A673 (cell line): ENCODE measurements around the gene MRPL58. TPM values are rescaled to one million over a fixed set of nuclear protein-coding genes. Genes with fewer than 3 reads are reported as not detected.

ENCODE experiments used
- BruUV-seq: library from RNA; stranded (reverse); fragments of 400-500 nt; replicated peaks from 2 replicates; lab custom pipeline; 2021; lab: Mats Ljungman, UMichigan
- CTCF ChIA-PET: fragments of 300-600 bp; sonication (Branson Sonifier 250); formaldehyde crosslinking; loops from one replicate; lab custom pipeline; 2022; ENCODE audit warnings: antibody characterized with exemption; lab: Charles Lee
- POLR2A ChIA-PET: fragments of 300-600 bp; sonication (Branson Sonifier 250); formaldehyde crosslinking; loops from one replicate; lab custom pipeline; 2022; ENCODE audit warnings: antibody characterized with exemption; ENCODE audit not compliant: low non-redundant PET; lab: Charles Lee
- DNase-seq: peaks from one replicate; pipeline ENCODE4 v3.0.0-alpha.2; 2015; ENCODE audit warnings: low spot score
- H3K27ac ChIP-seq: fragments of 200-600 bp; sonication (generic); 2 replicates; pipeline ENCODE4 v1.5.1; 2016; ENCODE audit warnings: mixed run types, low read depth, mild to moderate bottlenecking, mixed read lengths, antibody characterized with exemption, low read length; ENCODE audit not compliant: poor library complexity, severe bottlenecking
- H3K27me3 ChIP-seq: fragments of 200-600 bp; sonication (generic); replicated peaks from 2 replicates; pipeline ENCODE4 v1.6.1; 2017; ENCODE audit warnings: mixed run types, low read depth, mild to moderate bottlenecking, mixed read lengths, antibody characterized with exemption, low read length; ENCODE audit not compliant: insufficient read depth, poor library complexity
- H3K36me3 ChIP-seq: fragments of 200-600 bp; sonication (generic); 2 replicates; pipeline ENCODE4 v1.6.1; 2016; ENCODE audit warnings: mixed run types, mild to moderate bottlenecking, mixed read lengths, antibody characterized with exemption, low read length; ENCODE audit not compliant: insufficient read depth, poor library complexity, severe bottlenecking
- H3K4me1 ChIP-seq: fragments of 200-600 bp; sonication (generic); 2 replicates; pipeline ENCODE4 v1.6.1; 2017; ENCODE audit warnings: mixed run types, mild to moderate bottlenecking, mixed read lengths, antibody characterized with exemption, low read length; ENCODE audit not compliant: insufficient read depth, poor library complexity, severe bottlenecking
- H3K4me3 ChIP-seq: fragments of 200-600 bp; sonication (generic); 2 replicates; pipeline ENCODE4 v1.5.1; 2016; ENCODE audit warnings: low read depth, mixed run types, mild to moderate bottlenecking, mixed read lengths, low read length; ENCODE audit not compliant: poor library complexity, severe bottlenecking
- H3K9me3 ChIP-seq: fragments of 200-600 bp; sonication (generic); 2 replicates; pipeline ENCODE4 v1.6.1; 2016; ENCODE audit warnings: mixed run types, low read depth, mild to moderate bottlenecking, mixed read lengths, antibody characterized with exemption, low read length; ENCODE audit not compliant: poor library complexity, severe bottlenecking
- CTCF ChIP-seq: fragments of 300-800, 200-600 bp; sonication (generic); conservative IDR thresholded peaks from 2 replicates; pipeline ENCODE4 v1.5.1; 2017; ENCODE audit warnings: low read depth, mild to moderate bottlenecking, antibody characterized with exemption, low read length, moderate library complexity, mixed read lengths
- EZH2 ChIP-seq: fragments of 200-600 bp; sonication (generic); IDR thresholded peaks from 2 replicates; pipeline ENCODE4 v1.6.1; 2017; ENCODE audit warnings: borderline replicate concordance, low read depth, mild to moderate bottlenecking, mixed read lengths, antibody characterized with exemption, low read length; ENCODE audit not compliant: poor library complexity, severe bottlenecking
- intact Hi-C: fragments of 100-400 bp; cut with micrococcal nuclease; formaldehyde crosslinking; loops from one replicate; pipeline ENCODE4 v1.10.0; 2022; ENCODE audit not compliant: unreplicated experiment
- total RNA-seq: library from RNA; stranded (reverse); gene quantifications from 2 replicates; pipeline ENCODE4 v1.2.3, GENCODE V29; 2021

Gene MRPL58
- total RNA-seq, 1 experiment from 2014 or later: 61.4 TPM

DNA sequence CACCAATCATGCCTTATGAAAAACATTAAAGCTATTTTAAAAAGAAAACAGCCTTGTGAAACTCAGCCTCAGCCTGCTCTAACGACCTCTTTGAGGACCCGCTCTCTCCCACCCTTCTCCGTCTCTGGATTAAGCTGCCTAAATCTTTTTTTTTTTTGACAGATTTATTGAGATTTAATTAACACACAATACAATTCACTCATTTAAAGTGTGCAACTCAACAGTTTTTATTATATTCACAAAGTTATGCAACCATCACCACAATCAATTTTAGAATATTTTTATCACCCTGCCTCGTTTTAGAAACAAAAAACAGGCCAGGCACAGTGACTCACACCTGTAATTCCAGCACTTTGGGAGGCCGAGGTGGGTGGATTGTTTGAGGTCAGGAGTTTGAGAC, 16.6 kb upstream of the MRPL58 start:
- POLR2A ChIA-PET: no interaction called here
- CTCF ChIA-PET: no interaction called here
- no TSS peak for BruUV-seq
- DNase-seq: no peak
- no peaks in the 10 kb centered on the region for H3K4me1 ChIP-seq
- no peak overlapping the region for H3K27ac ChIP-seq
- H3K36me3 ChIP-seq: no peaks in the 10 kb centered on the region
- H3K27me3 ChIP-seq: no peaks in the 10 kb centered on the region
- H3K4me3 ChIP-seq: no peak overlapping the region
- TF ChIP-seq CTCF: no peak
- TF ChIP-seq EZH2: no peak
- intact Hi-C loops: no loop called here
- no peaks in the 10 kb centered on the region for H3K9me3 ChIP-seq

DNA sequence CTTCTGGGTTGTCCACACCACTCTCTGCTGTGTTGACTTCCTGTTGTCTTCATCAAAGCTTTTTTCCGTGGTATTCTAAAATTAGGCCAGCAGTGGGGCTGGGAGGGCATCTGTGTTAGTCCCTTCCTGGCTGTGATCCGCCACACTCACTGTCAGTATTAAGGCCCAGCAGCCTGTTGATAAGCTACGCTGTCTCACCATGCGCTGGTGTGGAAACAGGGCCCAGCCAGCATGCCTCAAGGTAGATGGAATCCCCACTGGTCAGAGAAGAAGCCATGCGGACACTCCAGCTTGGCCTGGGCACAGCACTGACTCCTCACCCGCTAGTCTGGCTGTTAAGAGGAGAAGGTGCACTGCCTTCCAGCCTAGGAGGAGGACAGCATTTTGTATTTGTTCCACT, 13.7 kb upstream of the MRPL58 start:
- DNase-seq: no peak
- intact Hi-C loops: no loop called here
- Histone ChIP-seq H3K4me1 (no peaks in the 10 kb centered on the region), H3K9me3 (no peaks in the 10 kb centered on the region), H3K27ac (no peak overlapping the region), H3K4me3 (no peak overlapping the region), H3K36me3 (no peaks in the 10 kb centered on the region), H3K27me3 (no peaks in the 10 kb centered on the region)
- TF ChIP-seq CTCF (no peak), EZH2 (no peak)
- CTCF ChIA-PET: interaction anchor here (0.6 kb wide), 2 partner anchors 14 to 37 kb away, joined by 5 to 6 read pairs; no protein-coding TSS in a partner anchor
- POLR2A ChIA-PET: no interaction called here
- BruUV-seq: no TSS peak

GRCh38 chr17:74999523-74999922, 12.9 kb upstream of the MRPL58 start:
- no peaks in the 10 kb centered on the region for H3K36me3 ChIP-seq
- no peaks in the 10 kb centered on the region for H3K4me1 ChIP-seq
- no peak overlapping the region for H3K27ac ChIP-seq
- no peak for TF ChIP-seq EZH2
- no peak for TF ChIP-seq CTCF
- DNase-seq: no peak
- POLR2A ChIA-PET: interaction anchor here (0.6 kb wide), 1 partner anchor 126 kb away, joined by 5 read pairs; no protein-coding TSS in a partner anchor
- H3K9me3 ChIP-seq: no peaks in the 10 kb centered on the region
- H3K27me3 ChIP-seq: no peaks in the 10 kb centered on the region
- CTCF ChIA-PET: interaction anchor here (0.6 kb wide), 1 partner anchor 130 kb away, joined by 3 read pairs; no protein-coding TSS in a partner anchor
- BruUV-seq: no TSS peak
- no peak overlapping the region for H3K4me3 ChIP-seq
- intact Hi-C loops: no loop called here
